GM18505 (cell line): ENCODE measurements around the gene FGGY.
"Not testable (repeated sequence)": the region's sequence is repeated elsewhere in the genome, so short reads cannot be mapped to it uniquely, and the experiment has no call there.

Experiments
- ATAC-seq: cut with Tn5 transposase; IDR thresholded peaks from one replicate; pipeline ENCODE4 v1.9.1; 2021; ENCODE audit not compliant: unreplicated experiment
- POLR2A ChIP-seq: IDR thresholded peaks from 4 replicates; pipeline ENCODE4 v1.6.1; 2011; ENCODE audit warnings: borderline replicate concordance; ENCODE audit not compliant: insufficient read depth, insufficient read length; ENCODE audit errors: extremely low read depth

The FGGY gene

DNA sequence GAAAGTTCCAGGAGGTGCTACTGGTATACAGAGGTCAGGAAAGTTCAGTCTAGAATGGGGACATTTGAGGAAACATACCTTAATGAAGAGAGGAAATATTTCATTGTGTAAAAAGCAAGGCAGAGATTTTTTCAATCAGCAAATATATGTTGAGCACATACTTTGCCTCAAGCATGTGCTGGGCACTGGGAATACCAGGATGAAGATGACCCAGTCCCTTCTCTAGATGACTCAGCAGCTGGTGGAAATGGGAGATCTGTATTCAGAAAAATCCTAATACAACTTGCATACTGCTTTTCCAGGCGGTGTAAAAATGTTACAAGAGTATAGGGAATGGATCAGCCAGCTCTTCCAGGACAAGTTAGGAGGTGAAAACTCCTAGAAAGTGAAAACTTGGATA is 229.3 kb downstream of the FGGY start:
- no peak for TF ChIP-seq POLR2A
- ATAC-seq, result no peak

DNA sequence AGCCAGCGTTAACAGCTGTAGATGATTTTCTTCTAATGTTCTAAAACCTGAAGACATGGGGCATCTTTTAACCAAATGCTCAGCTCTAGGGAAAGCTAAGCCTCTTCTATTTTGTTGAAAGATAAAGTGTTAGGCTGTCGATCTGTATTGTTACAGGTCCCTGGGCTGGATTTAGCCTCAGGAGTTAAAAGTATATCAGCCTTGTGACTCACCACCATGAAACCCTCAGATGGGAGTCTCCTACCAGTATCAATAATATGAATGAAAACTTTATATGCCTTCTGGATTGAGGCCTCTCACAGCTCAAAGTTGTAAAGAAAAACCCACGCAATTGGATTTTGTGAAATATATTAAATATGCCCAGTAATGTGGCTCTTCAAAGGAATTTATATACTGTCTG is 231.6 kb downstream of the FGGY start:
- TF ChIP-seq POLR2A, result no peak
- no peak for ATAC-seq

DNA sequence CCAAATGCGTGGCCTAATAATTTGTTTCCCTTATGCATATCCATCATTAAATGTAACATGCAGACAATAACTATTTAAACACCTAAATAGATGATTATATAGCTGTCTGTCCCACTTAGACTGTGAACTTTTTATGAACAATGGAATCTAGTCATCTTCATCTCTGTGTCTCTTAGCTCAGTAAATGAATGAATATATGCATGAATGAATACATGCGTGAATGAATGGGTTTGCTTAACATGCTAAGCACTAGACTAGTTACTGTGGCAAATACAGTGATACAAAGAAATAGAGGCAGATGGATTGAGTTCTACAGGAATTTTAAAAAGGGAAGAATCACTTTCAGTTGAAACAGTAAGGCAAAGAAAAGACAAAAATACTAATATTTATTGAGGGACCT is 232.0 kb downstream of the FGGY start:
- no peak for ATAC-seq

DNA sequence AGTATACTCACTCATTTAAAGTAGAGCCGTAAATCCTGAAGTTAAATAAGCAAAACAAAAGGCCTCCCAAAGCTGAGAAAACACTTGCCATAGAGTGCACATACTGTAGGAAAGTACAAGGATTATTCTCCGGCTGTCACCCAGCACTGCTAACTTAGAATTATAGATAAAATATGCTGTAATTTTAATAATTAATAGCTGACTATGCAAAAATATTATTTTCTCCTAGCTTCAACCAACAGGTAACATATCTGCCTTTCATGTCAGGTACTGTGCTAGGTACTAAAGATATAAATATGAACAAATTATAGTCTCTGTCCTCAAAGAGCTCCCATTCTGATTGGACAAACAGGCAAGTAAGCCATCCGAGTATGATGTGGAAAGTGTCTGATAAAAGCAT is 233.2 kb downstream of the FGGY start:
- no peak for ATAC-seq
- TF ChIP-seq POLR2A, result no peak

More for the DNA sequence above, 232.0 kb downstream of the FGGY start:
- no peak for TF ChIP-seq POLR2A

DNA sequence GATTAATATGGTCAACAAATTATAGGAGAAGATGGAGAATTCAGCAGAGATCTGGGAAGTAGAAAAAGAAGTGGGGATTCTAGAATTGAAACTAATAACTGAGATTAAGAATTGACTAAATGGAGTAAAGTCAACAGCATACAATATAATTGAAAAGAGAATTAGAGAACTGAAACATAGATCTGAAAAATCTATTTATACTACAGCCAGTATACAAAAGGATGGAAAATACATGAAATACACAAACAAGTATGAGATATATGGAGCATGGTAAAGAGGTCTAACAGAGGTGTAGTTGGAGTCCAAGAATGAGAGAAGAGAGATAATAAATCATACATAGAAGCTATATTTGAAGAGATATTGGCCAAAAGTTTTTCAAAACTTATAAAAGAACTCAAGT is 235.2 kb downstream of the FGGY start:
- ATAC-seq, result no peak
- TF ChIP-seq POLR2A, result no peak

DNA sequence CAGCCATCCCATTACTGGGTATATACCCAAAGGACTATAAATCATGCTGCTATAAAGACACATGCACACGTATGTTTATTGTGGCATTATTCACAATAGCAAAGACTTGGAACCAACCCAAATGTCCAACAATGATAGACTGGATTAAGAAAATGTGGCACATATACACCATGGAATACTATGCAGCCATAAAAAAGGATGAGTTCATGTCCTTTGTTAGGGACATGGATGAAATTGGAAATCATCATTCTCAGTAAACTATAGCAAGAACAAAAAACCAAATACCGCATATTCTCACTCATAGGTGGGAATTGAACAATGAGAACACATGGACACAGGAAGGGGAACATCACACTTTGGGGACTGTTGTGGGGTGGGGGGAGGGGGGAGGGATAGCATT is 241.6 kb downstream of the FGGY start:
- ATAC-seq, result not testable (repeated sequence)

DNA sequence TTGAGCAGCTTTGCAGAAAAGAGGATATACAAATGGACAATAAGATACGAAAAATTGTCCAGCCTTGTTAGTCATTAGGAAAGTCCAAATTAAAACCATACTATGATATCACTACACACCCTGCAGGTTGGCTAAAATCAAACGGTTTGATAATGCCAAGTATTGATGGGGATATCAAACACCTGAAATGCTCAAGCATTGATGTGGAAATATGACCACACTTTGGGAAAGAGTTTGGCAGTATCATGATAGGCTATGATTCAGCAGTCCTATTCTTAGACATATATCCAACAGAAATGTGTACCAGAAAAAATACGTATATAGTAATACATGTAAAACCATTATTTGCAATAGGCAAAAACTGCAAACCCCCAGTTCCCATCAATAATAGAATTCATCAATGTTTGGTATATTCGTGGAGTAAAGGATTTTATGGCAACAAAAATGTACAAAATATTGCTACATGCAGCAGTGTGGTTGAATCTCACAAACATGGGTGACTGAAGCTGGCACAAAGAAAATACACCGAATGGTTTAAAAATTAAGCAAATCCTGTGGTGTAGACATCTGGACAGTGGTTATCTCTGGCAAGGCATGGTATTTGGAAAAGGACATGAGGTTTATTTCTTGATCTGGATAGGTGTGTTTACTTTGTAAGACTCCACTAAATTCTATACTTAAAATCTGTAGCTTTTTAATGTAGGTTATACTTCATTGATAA is 243.2 kb downstream of the FGGY start:
- no peak for TF ChIP-seq POLR2A
- ATAC-seq, result no peak

DNA sequence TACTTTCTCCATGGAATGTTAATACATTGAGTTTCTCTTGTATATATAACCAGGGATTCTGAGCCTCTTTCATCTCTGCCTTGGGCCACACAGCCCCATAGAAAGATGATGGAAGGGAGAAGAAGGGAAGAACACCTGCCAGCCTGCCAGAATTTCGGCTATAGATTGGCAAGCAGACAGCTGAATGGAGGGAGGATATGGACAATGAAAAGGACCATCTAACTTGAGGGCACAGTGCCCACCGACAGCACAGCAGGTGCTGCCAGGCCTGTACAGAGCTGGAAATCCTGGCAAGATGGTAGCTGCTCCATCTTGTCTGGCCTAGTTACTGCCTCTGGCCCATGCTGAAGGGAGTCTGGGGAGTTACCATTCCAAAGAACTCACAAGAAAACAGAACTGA is 244.3 kb downstream of the FGGY start:
- no peak for ATAC-seq

DNA sequence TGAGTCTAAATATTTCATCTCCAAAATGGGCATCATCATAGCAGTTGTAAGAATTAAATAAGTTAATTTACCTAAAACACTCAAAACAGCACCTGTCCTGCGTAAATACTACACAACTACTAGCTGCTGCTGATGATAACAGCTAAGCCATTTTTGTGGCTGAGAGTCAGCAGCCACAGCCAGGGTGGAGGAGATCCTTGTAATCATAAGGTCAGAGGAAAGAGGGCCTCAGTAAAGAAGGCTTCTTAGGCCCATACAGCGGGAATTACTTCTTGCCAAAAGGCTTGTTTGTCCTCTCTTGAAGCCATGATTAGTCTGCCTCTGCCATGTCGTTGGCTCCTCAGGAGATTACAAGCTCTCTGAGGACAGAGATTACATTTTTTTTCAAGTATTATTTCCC is 245.0 kb downstream of the FGGY start:
- TF ChIP-seq POLR2A, result no peak
- no peak for ATAC-seq

More for the DNA sequence above, 244.3 kb downstream of the FGGY start:
- TF ChIP-seq POLR2A, result no peak

DNA sequence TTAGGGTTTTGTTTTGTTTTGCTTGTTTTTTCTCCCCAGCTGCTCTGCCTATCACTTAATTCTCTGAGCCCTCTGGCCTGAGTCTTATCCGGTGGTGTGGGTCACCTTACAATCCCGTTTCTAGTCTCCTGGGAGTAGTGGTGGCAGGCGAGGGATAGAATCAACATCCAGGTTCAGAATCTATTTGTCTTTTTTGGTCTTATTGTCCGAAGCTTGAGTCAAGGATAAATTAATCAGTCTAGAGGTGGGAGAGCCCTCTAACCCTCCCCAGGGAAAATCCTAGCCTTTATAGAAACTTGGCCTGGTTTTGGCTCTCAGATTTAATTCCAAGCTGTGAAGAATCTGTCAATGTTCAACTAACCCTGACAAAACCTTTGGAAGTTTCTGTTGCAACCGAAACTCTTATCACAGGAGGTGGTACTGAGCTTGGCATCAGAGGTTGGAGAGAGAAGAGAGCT is 246.3 kb downstream of the FGGY start:
- TF ChIP-seq POLR2A, result no peak
- no peak for ATAC-seq

DNA sequence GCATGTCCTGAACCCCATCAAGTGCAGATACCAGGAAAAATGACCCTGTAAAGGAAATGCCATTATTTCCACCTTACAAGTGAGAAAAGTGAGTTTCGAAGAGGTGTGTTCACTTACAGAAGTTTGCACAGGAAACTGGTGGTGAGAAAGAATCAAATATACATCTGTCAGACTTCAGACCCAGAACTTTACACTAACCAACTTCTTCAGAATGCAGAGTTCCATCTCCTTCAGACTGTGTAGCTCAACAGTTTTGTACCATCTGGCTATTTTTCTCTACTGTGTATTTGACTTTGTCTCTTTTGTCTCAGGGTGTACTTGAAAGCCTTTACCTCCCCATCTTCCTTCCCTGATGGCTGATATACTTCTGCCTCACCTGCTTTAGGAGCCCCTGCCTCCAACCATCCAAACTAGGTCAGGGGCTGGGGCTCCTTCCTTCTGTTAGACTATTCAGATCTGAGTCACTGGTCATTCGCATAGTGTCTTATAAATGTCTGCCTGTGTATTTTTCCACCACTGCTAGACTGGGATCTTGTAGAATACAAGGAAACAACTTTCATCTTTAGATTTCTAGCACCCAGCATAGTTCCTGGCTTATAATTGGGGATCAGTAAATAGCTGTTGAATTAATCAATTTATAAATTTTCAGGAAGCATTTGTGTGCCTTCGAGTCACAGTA is 247.9 kb downstream of the FGGY start:
- TF ChIP-seq POLR2A, result no peak
- no peak for ATAC-seq

DNA sequence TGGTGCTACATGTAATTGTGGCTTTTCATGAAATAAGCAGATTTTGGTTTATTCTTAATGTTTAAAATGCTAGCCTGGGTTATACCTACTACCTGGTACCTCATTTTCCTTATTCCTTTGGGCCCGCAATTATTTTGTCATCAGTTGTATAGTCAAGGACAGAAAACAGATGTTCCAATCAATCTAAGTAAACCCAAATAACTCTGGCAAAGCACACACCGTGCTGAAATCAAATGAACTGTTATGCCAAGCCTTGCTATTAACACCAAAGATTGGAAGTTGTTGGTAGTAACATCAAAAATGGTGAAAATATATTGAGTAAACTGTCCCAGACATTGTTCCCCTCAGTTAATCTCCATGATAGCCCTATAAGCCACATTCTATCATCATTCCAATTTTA is 248.9 kb downstream of the FGGY start:
- TF ChIP-seq POLR2A, result no peak
- no peak for ATAC-seq

DNA sequence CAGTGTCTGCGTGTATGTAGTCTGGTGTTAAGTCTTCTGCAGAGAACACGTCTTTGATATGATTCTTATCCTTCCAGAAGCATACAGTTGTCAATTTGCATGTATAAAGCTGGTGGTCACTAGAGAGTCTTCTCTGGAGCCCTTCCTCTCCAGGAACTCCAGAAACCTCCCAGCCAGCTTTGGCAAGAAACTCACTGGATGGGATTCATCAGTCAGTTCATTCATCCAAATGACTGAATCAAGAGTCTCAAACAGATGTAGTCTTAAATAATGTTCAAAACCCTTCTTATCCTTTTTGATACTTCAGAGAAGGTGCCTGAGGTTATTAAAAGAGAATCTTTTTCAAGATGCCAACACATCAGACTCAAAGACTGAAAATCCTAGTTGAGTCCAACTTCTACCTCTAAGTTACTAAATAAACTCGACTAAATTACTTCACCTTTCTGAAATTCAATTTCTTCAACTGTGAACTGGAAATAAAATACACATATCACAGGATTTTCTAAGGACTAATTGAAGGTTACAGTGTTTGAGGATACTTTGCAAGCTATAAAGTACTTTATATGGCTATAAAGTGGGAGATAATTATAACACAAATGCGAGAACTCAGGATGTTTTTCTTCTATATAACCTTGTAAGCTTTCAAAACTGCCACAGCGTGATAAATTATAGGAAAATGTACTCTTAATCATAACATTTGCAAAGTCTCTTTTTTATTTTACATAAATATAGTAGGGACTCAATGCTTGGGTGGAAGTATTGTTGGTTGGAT is 252.4 kb downstream of the FGGY start:
- no peak for ATAC-seq
- no peak for TF ChIP-seq POLR2A

DNA sequence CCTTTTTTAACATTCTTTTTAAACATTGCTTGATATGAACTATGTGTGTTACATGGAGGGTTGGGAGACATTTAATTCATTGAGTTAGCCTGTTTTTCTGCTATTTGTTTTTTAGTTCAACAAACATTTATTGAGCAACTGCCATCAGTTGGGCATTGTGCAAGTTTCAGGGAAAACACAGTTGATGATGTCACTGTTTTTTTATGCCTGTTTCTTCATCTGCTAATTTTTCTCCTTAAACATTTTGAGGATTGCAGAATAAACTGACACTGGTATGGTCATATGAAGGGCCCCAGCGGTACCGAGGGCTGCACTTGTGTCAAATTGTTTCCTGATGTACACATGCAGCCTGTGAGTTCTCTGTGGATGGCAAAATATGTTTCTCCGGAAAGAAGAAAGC is 253.0 kb downstream of the FGGY start:
- no peak for TF ChIP-seq POLR2A
- no peak for ATAC-seq
